SK-N-MC (cell line): ENCODE data around the gene GNAS.

Experiments used
- EZH2 ChIP-seq: fragments of 200-600 bp; sonication (generic); IDR thresholded peaks from one replicate; pipeline ENCODE4 v1.6.1; 2017; ENCODE audit warnings: antibody characterized with exemption
- POLR2AphosphoS5 ChIP-seq: IDR thresholded peaks from 2 replicates; pipeline ENCODE4 v1.6.1; 2012; ENCODE audit warnings: mild to moderate bottlenecking, low read depth, low read length, borderline replicate concordance

DNA sequence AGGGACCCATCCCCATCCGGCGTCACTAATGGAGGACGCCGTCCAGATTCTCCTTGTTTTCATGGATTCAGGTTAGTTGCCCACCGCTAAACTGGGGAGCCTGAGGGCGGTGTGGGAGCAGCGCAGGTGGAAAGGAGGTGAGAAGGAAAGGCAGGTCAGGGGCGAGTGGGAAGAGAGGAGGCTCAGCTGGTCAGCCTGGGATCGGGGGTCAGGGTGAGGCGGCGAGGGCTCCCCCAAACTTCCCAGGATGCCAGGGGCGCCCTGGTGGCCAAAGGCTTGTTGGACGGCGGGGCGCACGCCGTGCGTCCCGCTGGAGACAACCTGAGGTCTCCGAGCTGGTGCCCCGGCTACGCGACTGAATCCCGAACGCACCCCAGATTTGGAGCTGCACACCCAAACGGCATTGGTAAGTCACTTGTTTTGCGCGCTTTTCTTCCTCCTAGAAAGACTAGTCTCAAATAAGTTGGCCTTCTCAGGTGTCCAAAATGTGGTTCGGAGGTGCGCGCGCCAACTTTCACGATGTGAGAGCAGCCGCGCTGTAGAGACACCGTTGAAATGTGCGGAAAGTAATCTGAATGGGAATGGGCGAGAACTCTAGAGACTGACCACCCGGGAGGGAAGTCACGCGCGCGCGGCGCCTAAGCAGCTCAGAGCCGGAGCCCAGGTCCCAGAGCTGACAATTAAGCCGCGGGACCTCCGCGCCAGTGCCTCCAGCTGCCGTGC, 11.5 kb upstream of the GNAS start:
- TF ChIP-seq POLR2AphosphoS5, result no peak
- no peak for TF ChIP-seq EZH2
